H1 (cell line): ENCODE results near the gene CCDC91. TPM values are rescaled to one million over a fixed set of nuclear protein-coding genes. Genes with fewer than 3 reads are reported as not detected.

Source experiments
- CTCF ChIA-PET: fragments of 300-600 bp; sonication (Branson Sonifier 250); formaldehyde crosslinking; loops from one replicate; lab custom pipeline; 2021; ENCODE audit not compliant: partially characterized antibody; lab: Charles Lee
- POLR2A ChIA-PET: fragments of 300-600 bp; sonication (Branson Sonifier 250); formaldehyde crosslinking; loops from one replicate; lab custom pipeline; 2021; ENCODE audit warnings: inconsistent platforms; ENCODE audit not compliant: partially characterized antibody; lab: Charles Lee
- DNase-seq, 2 experiments: peaks; one replicate each; pipeline versions ENCODE4 v3.0.0 to v3.0.0-alpha.2; 2010 to 2022; ENCODE audit warnings: low spot score in 2 of 2, low read depth in 1 of 2, mixed read lengths in 1 of 2
- FAIRE-seq: peaks from 2 replicates; lab custom pipeline; 2011; peaks lifted over from hg19 to GRCh38; lab: Jason Lieb, UNC
- H2AFZ ChIP-seq: 2 replicates; pipeline ENCODE4 v1.8.1; 2012; ENCODE audit warnings: low read length, inconsistent platforms
- H2AK5ac ChIP-seq: 2 replicates; pipeline ENCODE4 v1.6.1; 2013; ENCODE audit warnings: low read depth, low read length
- H2BK120ac ChIP-seq: replicated peaks from 2 replicates; pipeline ENCODE3; 2013; ENCODE audit warnings: low read depth, low read length, inconsistent platforms
- H2BK12ac ChIP-seq: 2 replicates; pipeline ENCODE4 v1.6.1; 2013; ENCODE audit warnings: low read depth, low read length
- H2BK15ac ChIP-seq: 2 replicates; pipeline ENCODE4 v1.6.1; 2013; ENCODE audit warnings: low read length
- H2BK20ac ChIP-seq: 2 replicates; pipeline ENCODE4 v1.6.1; 2013; ENCODE audit warnings: low read length
- H2BK5ac ChIP-seq: 2 replicates; pipeline ENCODE4 v1.6.1; 2013; ENCODE audit warnings: low read depth, low read length
- H3K14ac ChIP-seq: 2 replicates; pipeline ENCODE4 v1.6.1; 2013; ENCODE audit warnings: inconsistent platforms; ENCODE audit not compliant: insufficient read length
- H3K18ac ChIP-seq: 2 replicates; pipeline ENCODE4 v1.6.1; 2013; ENCODE audit warnings: low read length; ENCODE audit errors: extremely low read depth
- H3K23ac ChIP-seq: 2 replicates; pipeline ENCODE4 v1.6.1; 2013; ENCODE audit warnings: inconsistent platforms; ENCODE audit not compliant: insufficient read length
- H3K23me2 ChIP-seq: 2 replicates; pipeline ENCODE4 v1.6.1; 2013; ENCODE audit warnings: low read depth, low read length
- H3K27ac ChIP-seq: 2 replicates; pipeline ENCODE4 v1.6.1; 2011; ENCODE audit warnings: low read depth, low read length, inconsistent platforms
- H3K27me3 ChIP-seq, 4 experiments: replicated peaks in 1 of 4; 1 replicate in 1 of 4; 2 replicates in 3 of 4; pipeline versions ENCODE4 v1.6.1 to v1.8.1; 2011 to 2013; ENCODE audit warnings: low read length in 3 of 4, mild to moderate bottlenecking in 3 of 4, inconsistent platforms in 2 of 4, mixed read lengths in 2 of 4, moderate library complexity in 1 of 4; ENCODE audit not compliant: control insufficient read depth in 3 of 4, insufficient read depth in 3 of 4; ENCODE audit errors: extremely low read depth in 1 of 4
- H3K36me3 ChIP-seq, 4 experiments: 2 replicates each; pipeline versions ENCODE4 v1.6.1 to v1.8.1; 2011 to 2013; ENCODE audit warnings: mild to moderate bottlenecking in 4 of 4, low read length in 3 of 4, moderate library complexity in 2 of 4, control low read depth in 1 of 4, inconsistent platforms in 1 of 4; ENCODE audit not compliant: insufficient read depth in 4 of 4, control insufficient read depth in 2 of 4
- H3K4ac ChIP-seq: replicated peaks from 2 replicates; pipeline ENCODE3; 2013; ENCODE audit warnings: low read length, low read depth, mixed read lengths, inconsistent platforms; ENCODE audit not compliant: insufficient read length
- H3K4me1 ChIP-seq, 4 experiments: replicated peaks in 1 of 4; 1 replicate in 1 of 4; 2 replicates in 3 of 4; pipeline versions ENCODE4 v1.6.1 to v1.8.1; 2011 to 2013; ENCODE audit warnings: low read length in 3 of 4, inconsistent platforms in 2 of 4, mixed read lengths in 1 of 4; ENCODE audit not compliant: insufficient read depth in 4 of 4, control insufficient read depth in 3 of 4
- H3K4me2 ChIP-seq, 2 experiments: 2 replicates each; pipeline versions ENCODE4 v1.6.1 to v1.8.1; 2011 to 2013; ENCODE audit warnings: low read depth in 2 of 2, low read length in 2 of 2, control low read depth in 1 of 2, inconsistent platforms in 1 of 2, mild to moderate bottlenecking in 1 of 2; ENCODE audit not compliant: insufficient read depth in 1 of 2
- H3K4me3 ChIP-seq, 4 experiments: fragments of 200-600, 300-600 bp in 1 of 4; sonication (generic), shearing (Covaris generic), sonication (Bioruptor Twin) in 1 of 4; 2 replicates each; pipeline versions ENCODE4 v1.5.1 to v1.8.1; 2011 to 2016; ENCODE audit warnings: low read length in 4 of 4, low read depth in 3 of 4, control low read depth in 2 of 4, inconsistent platforms in 2 of 4, mild to moderate bottlenecking in 2 of 4, mixed read lengths in 1 of 4, moderate library complexity in 1 of 4; ENCODE audit not compliant: insufficient read depth in 2 of 4; ENCODE audit errors: extremely low read depth in 1 of 4
- H3K56ac ChIP-seq: replicated peaks from 2 replicates; pipeline ENCODE3; 2013; ENCODE audit warnings: low read depth, mild to moderate bottlenecking, mixed read lengths, low read length, inconsistent platforms; ENCODE audit not compliant: insufficient read length
- H3K79me1 ChIP-seq: 2 replicates; pipeline ENCODE4 v1.6.1; 2013; ENCODE audit warnings: low read depth, low read length, control low read depth
- H3K79me2 ChIP-seq, 2 experiments: 2 replicates each; pipeline versions ENCODE4 v1.6.1 to v1.8.1; 2012 to 2013; ENCODE audit warnings: low read length in 2 of 2, mild to moderate bottlenecking in 2 of 2, inconsistent platforms in 1 of 2; ENCODE audit not compliant: insufficient read depth in 2 of 2, control insufficient read depth in 1 of 2
- H3K9ac ChIP-seq, 4 experiments: replicated peaks in 1 of 4; 1 replicate in 1 of 4; 2 replicates in 3 of 4; pipeline versions ENCODE4 v1.6.1 to v1.8.1; 2011 to 2013; ENCODE audit warnings: low read depth in 3 of 4, low read length in 3 of 4, control low read depth in 2 of 4, mild to moderate bottlenecking in 2 of 4, moderate library complexity in 2 of 4, inconsistent platforms in 1 of 4; ENCODE audit errors: extremely low read depth in 1 of 4
- H3K9me3 ChIP-seq, 2 experiments: 2 replicates each; pipeline versions ENCODE4 v1.6.1 to v1.8.1; 2012 to 2013; ENCODE audit warnings: mild to moderate bottlenecking in 2 of 2, moderate library complexity in 2 of 2, control low read depth in 1 of 2, inconsistent platforms in 1 of 2, low read depth in 1 of 2, low read length in 1 of 2, mixed read lengths in 1 of 2; ENCODE audit not compliant: insufficient read depth in 2 of 2
- H4K20me1 ChIP-seq, 2 experiments: replicated peaks in 1 of 2; 2 replicates each; pipeline versions ENCODE3 to v1.8.1; 2011 to 2013; ENCODE audit warnings: inconsistent platforms in 2 of 2, low read length in 2 of 2, mild to moderate bottlenecking in 1 of 2; ENCODE audit not compliant: insufficient read depth in 2 of 2, control insufficient read depth in 1 of 2
- H4K5ac ChIP-seq: 2 replicates; pipeline ENCODE4 v1.6.1; 2013; ENCODE audit warnings: low read length, low read depth, mixed read lengths, inconsistent platforms; ENCODE audit not compliant: insufficient read length
- H4K8ac ChIP-seq: 2 replicates; pipeline ENCODE4 v1.8.0; 2013; ENCODE audit warnings: mild to moderate bottlenecking, moderate library complexity, low read length, inconsistent platforms; ENCODE audit not compliant: insufficient read depth; ENCODE audit errors: extremely low read depth
- H4K91ac ChIP-seq: replicated peaks from 2 replicates; pipeline ENCODE3; 2013; ENCODE audit warnings: low read length, mixed read lengths, inconsistent platforms; ENCODE audit not compliant: insufficient read length
- BRCA1 ChIP-seq: IDR thresholded peaks from 2 replicates; pipeline ENCODE4 v1.6.1; 2012; ENCODE audit warnings: low read depth, low read length, improper control_type of control experiment
- CEBPB ChIP-seq: IDR thresholded peaks from 2 replicates; pipeline ENCODE4 v1.6.1; 2012; ENCODE audit warnings: low read depth, low read length
- CHD2 ChIP-seq: IDR thresholded peaks from 2 replicates; pipeline ENCODE4 v1.6.1; 2012; ENCODE audit warnings: low read length, improper control_type of control experiment
- KDM4A ChIP-seq: IDR thresholded peaks from one replicate; pipeline ENCODE4 v1.7.1; 2012; ENCODE audit warnings: low read depth, mild to moderate bottlenecking, moderate library complexity, low read length, inconsistent platforms; ENCODE audit not compliant: severe bottlenecking
- KDM5A ChIP-seq: fragments of 200-600 bp; IDR thresholded peaks from 2 replicates; pipeline ENCODE4 v1.7.1; 2012; ENCODE audit warnings: mild to moderate bottlenecking, low read length, inconsistent platforms, mixed read lengths
- RFX5 ChIP-seq: IDR thresholded peaks from 2 replicates; pipeline ENCODE4 v1.6.1; 2011; ENCODE audit warnings: low read depth, low read length, improper control_type of control experiment, borderline replicate concordance
- SAP30 ChIP-seq: fragments of 300-600 bp; sonication (generic); IDR thresholded peaks from 2 replicates; pipeline ENCODE4 v1.7.1; 2012; ENCODE audit warnings: low read length, moderate library complexity, mild to moderate bottlenecking, inconsistent platforms; ENCODE audit not compliant: insufficient read depth, insufficient replicate concordance
- SIN3A ChIP-seq, 2 experiments: IDR thresholded peaks in 1 of 2; conservative IDR thresholded peaks in 1 of 2; 2 replicates each; pipeline ENCODE4 v1.6.1; 2011 to 2012; ENCODE audit warnings: low read length in 2 of 2, improper control_type of control experiment in 1 of 2, low read depth in 1 of 2, mild to moderate bottlenecking in 1 of 2
- SP1 ChIP-seq: IDR thresholded peaks from 2 replicates; pipeline ENCODE4 v1.6.1; 2011; ENCODE audit warnings: low read depth, low read length
- SRF ChIP-seq: IDR thresholded peaks from 2 replicates; pipeline ENCODE4 v1.6.1; 2011; ENCODE audit warnings: mild to moderate bottlenecking, low read depth, low read length, moderate library complexity
- SUZ12 ChIP-seq: fragments of 200-600 bp; sonication (generic); IDR thresholded peaks from 2 replicates; pipeline ENCODE4 v1.6.1; 2012; ENCODE audit warnings: mild to moderate bottlenecking, inconsistent platforms, low read length, moderate library complexity, mixed read lengths
- TAF1 ChIP-seq: IDR thresholded peaks from 2 replicates; pipeline ENCODE4 v1.6.1; 2011; ENCODE audit warnings: mild to moderate bottlenecking, low read depth, low read length
- TEAD4 ChIP-seq: IDR thresholded peaks from 2 replicates; pipeline ENCODE4 v1.6.1; 2012; ENCODE audit warnings: low read depth, low read length, inconsistent platforms, mixed read lengths
- USF2 ChIP-seq: IDR thresholded peaks from 2 replicates; pipeline ENCODE4 v1.6.1; 2011; ENCODE audit warnings: low read length, improper control_type of control experiment
- WGBS, 2 experiments: shearing (Covaris generic) in 1 of 2; methylation state at CpG; one replicate each; pipeline versions ENCODE4 v1.1.6 to v1.1.7; 2013 to 2015; ENCODE audit warnings: low lambda C conversion rate in 2 of 2, mixed read lengths in 2 of 2, inconsistent platforms in 1 of 2, low coverage in 1 of 2, missing lambda C conversion rate in 1 of 2; ENCODE audit not compliant: insufficient replicate concordance in 2 of 2, insufficient coverage in 1 of 2, insufficient read length in 1 of 2; ENCODE audit errors: extremely low coverage in 1 of 2, missing lambda C conversion rate in 1 of 2; 5-methylcytosine and 5-hydroxymethylcytosine counted together
- polyA plus RNA-seq, 7 experiments: library from polyadenylated mRNA; depleted of rRNA in 3 of 7; stranded (reverse) in 5 of 7; unstranded in 2 of 7; fragments of >200 nt in 5 of 7; fragments of 200-250 nt in 2 of 7; gene quantifications; 1 replicate in 5 of 7; 2 replicates in 1 of 7; 4 replicates in 1 of 7; pipeline versions ENCODE4 v1.2.1 to v1.2.3, GENCODE V29; 2011 to 2013; ENCODE audit warnings: missing spikeins in 2 of 7, mixed read lengths in 2 of 7
- total RNA-seq: library from RNA; stranded (reverse); fragmentation: NEBNext Ultra II Directional; extraction: Animal tissue kit (Norgen Biotek cat#: 25700); gene quantifications from 2 replicates; pipeline ENCODE4 v1.2.1, GENCODE V29; 2021

The CCDC91 gene
- total and polyA plus RNA-seq, 2 of the 8 experiments (the other 6 are each of a cell fraction or from before 2014, with no cell fraction given) = 8.6 to 23.1 TPM

DNA sequence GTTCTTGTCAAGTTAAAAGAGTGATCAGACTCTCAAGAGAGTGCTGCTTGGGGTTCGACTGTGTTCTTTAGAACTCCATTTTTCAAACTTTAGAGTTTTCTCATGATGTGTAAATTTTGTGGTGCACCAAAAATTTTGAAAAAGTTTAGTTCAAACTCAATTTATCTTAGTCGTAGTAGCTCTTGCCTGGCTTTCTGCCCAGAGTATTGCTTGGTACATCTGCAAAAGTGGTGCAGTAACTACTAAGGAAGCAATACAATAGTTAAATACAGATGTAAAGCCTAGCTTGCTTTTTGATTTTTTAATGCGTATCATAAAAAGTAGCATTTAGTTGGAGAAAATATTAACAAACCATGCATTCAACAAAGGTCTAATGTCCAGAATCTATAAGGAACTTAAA, 9.5 kb upstream of the CCDC91 start:
- H2AFZ ChIP-seq = no peak overlapping the region
- no peak overlapping the region for H2AK5ac ChIP-seq
- ChIA-PET POLR2A (interaction anchor here (0.6 kb wide), 1 partner anchor 778 kb away, joined by 4 read pairs; no protein-coding TSS in a partner anchor), CTCF (interaction anchor here (0.6 kb wide), 1 partner anchor 9 kb away, joined by 3 read pairs; no protein-coding TSS in a partner anchor)
- no peak overlapping the region for H4K8ac ChIP-seq
- no peaks in the 10 kb centered on the region for H3K79me1 ChIP-seq
- no peak overlapping the region for H3K56ac ChIP-seq
- H3K27ac ChIP-seq = no peak overlapping the region
- no peaks in the 10 kb centered on the region for H3K9me3 ChIP-seq
- no peak overlapping the region for H3K4ac ChIP-seq
- H3K23me2 ChIP-seq = no peaks in the 10 kb centered on the region
- no peak overlapping the region for H3K9ac ChIP-seq
- H2BK15ac ChIP-seq = no peak overlapping the region
- H4K5ac ChIP-seq = no peak overlapping the region
- no peak overlapping the region for H4K91ac ChIP-seq
- H3K4me2 ChIP-seq = no peak overlapping the region
- H2BK20ac ChIP-seq = no peak overlapping the region
- no peaks in the 10 kb centered on the region for H3K4me1 ChIP-seq
- 90% methylated on average over 3 of the region's 3 CpGs; no CpG with 5 or more reads in 1 of the 2 experiments for WGBS, 2 experiments
- H3K23ac ChIP-seq = no peak overlapping the region
- H3K18ac ChIP-seq = no peak overlapping the region
- no peaks in the 10 kb centered on the region for H3K36me3 ChIP-seq
- H3K27me3 ChIP-seq = no peaks in the 10 kb centered on the region
- H4K20me1 ChIP-seq = no peaks in the 10 kb centered on the region
- no peak overlapping the region for H3K14ac ChIP-seq
- DNase-seq (no peak), FAIRE-seq (no peak)
- no peak overlapping the region for H2BK12ac ChIP-seq
- H3K4me3 ChIP-seq = no peak overlapping the region
- no peak overlapping the region for H2BK5ac ChIP-seq
- no peak overlapping the region for H2BK120ac ChIP-seq
- H3K79me2 ChIP-seq = no peaks in the 10 kb centered on the region
- TF ChIP-seq SUZ12 (no peak), SIN3A (conservative IDR thresholded peaks at IDR 0.05 in 1 of 2, IDR thresholded peaks at IDR 0.05 in 1 of 2; ENCODE audit: low read depth in 1 of 2, low read length in 2 of 2) (no peak), CHD2 (no peak), TAF1 (no peak), USF2 (no peak), RFX5 (no peak), KDM4A (no peak), KDM5A (no peak), SRF (no peak), SP1 (no peak), BRCA1 (no peak), CEBPB (no peak), TEAD4 (no peak), SAP30 (no peak)
